ENCODE data around the gene KRT39. TPM values are rescaled to one million over a fixed set of nuclear protein-coding genes. Genes with fewer than 3 reads are reported as not detected.

Gene KRT39
- total and polyA plus RNA-seq, 2 donors (not counting 3 experiments of a cell fraction or from before 2014, with no cell fraction given), result not detected

DNA sequence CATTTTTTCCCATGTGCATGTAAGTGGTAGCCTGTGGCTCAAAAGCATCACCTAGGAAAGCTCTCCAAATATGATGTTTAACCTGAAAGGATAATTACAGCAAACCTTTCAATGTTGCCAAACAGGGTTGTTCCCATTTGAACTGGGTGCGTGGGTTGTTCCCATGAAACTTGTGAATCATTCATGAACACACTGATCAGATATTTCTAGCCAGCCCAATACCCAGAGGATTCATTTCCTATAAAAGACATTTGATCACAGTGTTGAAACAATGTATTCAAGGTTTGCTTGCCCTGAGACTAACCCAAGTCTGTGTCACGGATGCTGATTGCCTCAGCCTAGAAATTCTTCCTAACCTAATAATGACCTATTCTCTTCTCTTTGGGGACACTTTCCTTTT is 12.9 kb downstream of the KRT39 start:
- no peak for DNase-seq (ENCODE audit: low read depth, low spot score)
- POLR2A ChIA-PET, result no interaction called here
- H4K20me1 ChIP-seq (replicated peaks; ENCODE audit: control insufficient read depth, extremely low read depth, insufficient read depth, low read length), result no peaks in the 10 kb centered on the region
- H3K27me3 ChIP-seq (ENCODE audit: control insufficient read depth in 2 of 2, insufficient read depth in 2 of 2, low read length in 2 of 2), result peaks cover 13 to 17% of the 10 kb centered on the region in 2 experiments
- no peaks in the 10 kb centered on the region for H3K36me3 ChIP-seq (ENCODE audit: control insufficient read depth in 2 of 2, extremely low read depth in 1 of 2, insufficient read depth in 2 of 2, low read length in 2 of 2)
- no peak overlapping the region for H2AFZ ChIP-seq (ENCODE audit: low read depth, low read length)
- H3K79me2 ChIP-seq (ENCODE audit: control insufficient read depth, insufficient read depth, low read length), result no peaks in the 10 kb centered on the region
- H3K4me3 ChIP-seq (replicated peaks in 1 of 3; ENCODE audit: insufficient read depth in 1 of 3, low read depth in 1 of 3, low read length in 3 of 3), result no peak overlapping the region
- H3K4me1 ChIP-seq (ENCODE audit: control insufficient read depth, extremely low read depth, insufficient read depth, low read length), result no peaks in the 10 kb centered on the region
- BruUV-seq (replicated peaks), result no TSS peak
- H3K9me3 ChIP-seq (replicated peaks; ENCODE audit: control insufficient read depth, insufficient read depth, low read length), result no peaks in the 10 kb centered on the region
- no peaks in the 10 kb centered on the region for H3K9me1 ChIP-seq (replicated peaks; ENCODE audit: control insufficient read depth, extremely low read depth, insufficient read depth, low read length)
- CTCF ChIA-PET, result no interaction called here
- FAIRE-seq, result no peak
- intact Hi-C loops (cut with micrococcal nuclease) (no loop called here), dilution Hi-C loops (cut with MboI; ENCODE audit: extremely low pct_ligation_motif_present, low sequenced_read_pairs) (no loop called here)
- TF ChIP-seq POLR2AphosphoS5 (IDR thresholded peaks at IDR 0.05; ENCODE audit: insufficient read depth, low read depth, low read length) (no peak), FOS (IDR thresholded peaks at IDR 0.05; ENCODE audit: borderline replicate concordance, insufficient read depth, low read length) (no peak), JUN (IDR thresholded peaks at IDR 0.05; ENCODE audit: borderline replicate concordance, insufficient read depth, insufficient read length, low read depth) (no peak), GATA2 (IDR thresholded peaks at IDR 0.05; ENCODE audit: insufficient read depth, insufficient read length, low read depth, low read length) (no peak), MAX (IDR thresholded peaks at IDR 0.05; ENCODE audit: insufficient read depth, insufficient read length) (no peak), MYC (IDR thresholded peaks at IDR 0.05; ENCODE audit: low read depth, low read length) (no peak), EZH2 (IDR thresholded peaks at IDR 0.05; ENCODE audit: borderline replicate concordance, low read depth, low read length, severe bottlenecking) (no peak), POLR2A (IDR thresholded peaks at IDR 0.05; ENCODE audit: low read depth, low read length) (no peak)
- TF ChIP-seq, protein P1, sequence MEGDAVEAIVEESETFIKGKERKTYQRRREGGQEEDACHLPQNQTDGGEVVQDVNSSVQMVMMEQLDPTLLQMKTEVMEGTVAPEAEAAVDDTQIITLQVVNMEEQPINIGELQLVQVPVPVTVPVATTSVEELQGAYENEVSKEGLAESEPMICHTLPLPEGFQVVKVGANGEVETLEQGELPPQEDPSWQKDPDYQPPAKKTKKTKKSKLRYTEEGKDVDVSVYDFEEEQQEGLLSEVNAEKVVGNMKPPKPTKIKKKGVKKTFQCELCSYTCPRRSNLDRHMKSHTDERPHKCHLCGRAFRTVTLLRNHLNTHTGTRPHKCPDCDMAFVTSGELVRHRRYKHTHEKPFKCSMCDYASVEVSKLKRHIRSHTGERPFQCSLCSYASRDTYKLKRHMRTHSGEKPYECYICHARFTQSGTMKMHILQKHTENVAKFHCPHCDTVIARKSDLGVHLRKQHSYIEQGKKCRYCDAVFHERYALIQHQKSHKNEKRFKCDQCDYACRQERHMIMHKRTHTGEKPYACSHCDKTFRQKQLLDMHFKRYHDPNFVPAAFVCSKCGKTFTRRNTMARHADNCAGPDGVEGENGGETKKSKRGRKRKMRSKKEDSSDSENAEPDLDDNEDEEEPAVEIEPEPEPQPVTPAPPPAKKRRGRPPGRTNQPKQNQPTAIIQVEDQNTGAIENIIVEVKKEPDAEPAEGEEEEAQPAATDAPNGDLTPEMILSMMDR (IDR thresholded peaks at IDR 0.05; ENCODE audit: extremely low read depth in 1 of 2, insufficient read depth in 1 of 2, low read depth in 1 of 2, low read length in 2 of 2), result no peak
- H3K9ac ChIP-seq (replicated peaks; ENCODE audit: extremely low read depth, insufficient read depth, low read length), result no peak overlapping the region
- H3K4me2 ChIP-seq (ENCODE audit: insufficient read depth, low read length), result no peak overlapping the region
- H3K27ac ChIP-seq (ENCODE audit: insufficient read depth, low read depth, low read length), result no peak overlapping the region

Data from endothelial cell of umbilical vein (primary cell).